SK-N-SH (cell line): Measurements from ENCODE around the gene NAV1.

Experiments used
- CHD2 ChIP-seq: fragments of 150-350 bp; IDR thresholded peaks from 2 replicates; pipeline ENCODE4 v1.6.1; 2018; ENCODE audit warnings: low read length; ENCODE audit not compliant: partially characterized antibody
- EP300 ChIP-seq, 2 experiments: IDR thresholded peaks; 2 replicates each; pipeline versions ENCODE4 v1.4.0 to v1.6.1; 2012; ENCODE audit warnings: borderline replicate concordance in 1 of 2, low read depth in 1 of 2, low read length in 1 of 2
- FOSL2 ChIP-seq: IDR thresholded peaks from 2 replicates; pipeline ENCODE4 v1.4.0; 2012; ENCODE audit warnings: low read depth, mild to moderate bottlenecking, moderate library complexity, borderline replicate concordance
- FOXM1 ChIP-seq: IDR thresholded peaks from 2 replicates; pipeline ENCODE4 v1.4.0; 2012; ENCODE audit warnings: low read depth, mild to moderate bottlenecking
- POLR2AphosphoS5 ChIP-seq: IDR thresholded peaks from 2 replicates; pipeline ENCODE4 v1.6.1; 2012; ENCODE audit warnings: low read depth, low read length
- YY1 ChIP-seq: IDR thresholded peaks from 2 replicates; pipeline ENCODE4 v1.4.0; 2012; ENCODE audit warnings: low read depth, mild to moderate bottlenecking
- TF ChIP-seq, protein P1 (sequence below): IDR thresholded peaks from 2 replicates; pipeline ENCODE4 v1.4.0; 2012; ENCODE audit warnings: low read depth, borderline replicate concordance
- TF ChIP-seq, protein P2 (sequence below): fragments of 200-600 bp; sonication (generic); IDR thresholded peaks from 2 replicates; pipeline ENCODE4 v1.6.1; 2017; ENCODE audit warnings: antibody characterized with exemption, mild to moderate bottlenecking, moderate library complexity
- TF ChIP-seq, protein P3 (sequence below): IDR thresholded peaks from 2 replicates; pipeline ENCODE4 v1.6.1; 2012; ENCODE audit warnings: mild to moderate bottlenecking, low read depth, low read length, moderate library complexity

DNA sequence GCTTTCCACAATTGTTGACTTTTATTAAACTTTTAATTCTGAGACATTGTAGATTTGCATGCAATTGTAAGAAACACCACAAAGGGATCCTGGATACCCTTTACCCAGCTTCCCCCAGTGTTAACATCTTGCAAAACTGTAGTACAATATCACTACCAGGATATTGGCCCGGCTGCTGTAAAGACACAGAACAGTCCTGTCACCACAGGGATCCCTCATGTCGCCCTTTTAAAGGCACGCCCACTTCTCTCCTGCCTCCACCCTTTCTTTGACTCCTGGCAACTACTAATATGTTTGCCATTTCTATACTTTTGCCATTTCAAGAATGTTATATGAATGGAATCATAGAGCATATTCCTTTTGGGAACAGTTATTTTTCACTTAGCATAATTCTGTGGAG lies 37.0 kb downstream of the NAV1 start:
- TF ChIP-seq, protein P1, sequence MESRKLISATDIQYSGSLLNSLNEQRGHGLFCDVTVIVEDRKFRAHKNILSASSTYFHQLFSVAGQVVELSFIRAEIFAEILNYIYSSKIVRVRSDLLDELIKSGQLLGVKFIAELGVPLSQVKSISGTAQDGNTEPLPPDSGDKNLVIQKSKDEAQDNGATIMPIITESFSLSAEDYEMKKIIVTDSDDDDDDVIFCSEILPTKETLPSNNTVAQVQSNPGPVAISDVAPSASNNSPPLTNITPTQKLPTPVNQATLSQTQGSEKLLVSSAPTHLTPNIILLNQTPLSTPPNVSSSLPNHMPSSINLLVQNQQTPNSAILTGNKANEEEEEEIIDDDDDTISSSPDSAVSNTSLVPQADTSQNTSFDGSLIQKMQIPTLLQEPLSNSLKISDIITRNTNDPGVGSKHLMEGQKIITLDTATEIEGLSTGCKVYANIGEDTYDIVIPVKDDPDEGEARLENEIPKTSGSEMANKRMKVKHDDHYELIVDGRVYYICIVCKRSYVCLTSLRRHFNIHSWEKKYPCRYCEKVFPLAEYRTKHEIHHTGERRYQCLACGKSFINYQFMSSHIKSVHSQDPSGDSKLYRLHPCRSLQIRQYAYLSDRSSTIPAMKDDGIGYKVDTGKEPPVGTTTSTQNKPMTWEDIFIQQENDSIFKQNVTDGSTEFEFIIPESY: no peak
- TF ChIP-seq, protein P2, sequence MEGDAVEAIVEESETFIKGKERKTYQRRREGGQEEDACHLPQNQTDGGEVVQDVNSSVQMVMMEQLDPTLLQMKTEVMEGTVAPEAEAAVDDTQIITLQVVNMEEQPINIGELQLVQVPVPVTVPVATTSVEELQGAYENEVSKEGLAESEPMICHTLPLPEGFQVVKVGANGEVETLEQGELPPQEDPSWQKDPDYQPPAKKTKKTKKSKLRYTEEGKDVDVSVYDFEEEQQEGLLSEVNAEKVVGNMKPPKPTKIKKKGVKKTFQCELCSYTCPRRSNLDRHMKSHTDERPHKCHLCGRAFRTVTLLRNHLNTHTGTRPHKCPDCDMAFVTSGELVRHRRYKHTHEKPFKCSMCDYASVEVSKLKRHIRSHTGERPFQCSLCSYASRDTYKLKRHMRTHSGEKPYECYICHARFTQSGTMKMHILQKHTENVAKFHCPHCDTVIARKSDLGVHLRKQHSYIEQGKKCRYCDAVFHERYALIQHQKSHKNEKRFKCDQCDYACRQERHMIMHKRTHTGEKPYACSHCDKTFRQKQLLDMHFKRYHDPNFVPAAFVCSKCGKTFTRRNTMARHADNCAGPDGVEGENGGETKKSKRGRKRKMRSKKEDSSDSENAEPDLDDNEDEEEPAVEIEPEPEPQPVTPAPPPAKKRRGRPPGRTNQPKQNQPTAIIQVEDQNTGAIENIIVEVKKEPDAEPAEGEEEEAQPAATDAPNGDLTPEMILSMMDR: no peak
- no peak for TF ChIP-seq POLR2AphosphoS5
- TF ChIP-seq, protein P3, sequence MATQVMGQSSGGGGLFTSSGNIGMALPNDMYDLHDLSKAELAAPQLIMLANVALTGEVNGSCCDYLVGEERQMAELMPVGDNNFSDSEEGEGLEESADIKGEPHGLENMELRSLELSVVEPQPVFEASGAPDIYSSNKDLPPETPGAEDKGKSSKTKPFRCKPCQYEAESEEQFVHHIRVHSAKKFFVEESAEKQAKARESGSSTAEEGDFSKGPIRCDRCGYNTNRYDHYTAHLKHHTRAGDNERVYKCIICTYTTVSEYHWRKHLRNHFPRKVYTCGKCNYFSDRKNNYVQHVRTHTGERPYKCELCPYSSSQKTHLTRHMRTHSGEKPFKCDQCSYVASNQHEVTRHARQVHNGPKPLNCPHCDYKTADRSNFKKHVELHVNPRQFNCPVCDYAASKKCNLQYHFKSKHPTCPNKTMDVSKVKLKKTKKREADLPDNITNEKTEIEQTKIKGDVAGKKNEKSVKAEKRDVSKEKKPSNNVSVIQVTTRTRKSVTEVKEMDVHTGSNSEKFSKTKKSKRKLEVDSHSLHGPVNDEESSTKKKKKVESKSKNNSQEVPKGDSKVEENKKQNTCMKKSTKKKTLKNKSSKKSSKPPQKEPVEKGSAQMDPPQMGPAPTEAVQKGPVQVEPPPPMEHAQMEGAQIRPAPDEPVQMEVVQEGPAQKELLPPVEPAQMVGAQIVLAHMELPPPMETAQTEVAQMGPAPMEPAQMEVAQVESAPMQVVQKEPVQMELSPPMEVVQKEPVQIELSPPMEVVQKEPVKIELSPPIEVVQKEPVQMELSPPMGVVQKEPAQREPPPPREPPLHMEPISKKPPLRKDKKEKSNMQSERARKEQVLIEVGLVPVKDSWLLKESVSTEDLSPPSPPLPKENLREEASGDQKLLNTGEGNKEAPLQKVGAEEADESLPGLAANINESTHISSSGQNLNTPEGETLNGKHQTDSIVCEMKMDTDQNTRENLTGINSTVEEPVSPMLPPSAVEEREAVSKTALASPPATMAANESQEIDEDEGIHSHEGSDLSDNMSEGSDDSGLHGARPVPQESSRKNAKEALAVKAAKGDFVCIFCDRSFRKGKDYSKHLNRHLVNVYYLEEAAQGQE: no peak
- TF ChIP-seq FOSL2: no peak
- no peak for TF ChIP-seq EP300 (IDR thresholded peaks at IDR 0.05; ENCODE audit: borderline replicate concordance in 1 of 2, low read depth in 1 of 2, low read length in 1 of 2)
- no peak for TF ChIP-seq YY1
- TF ChIP-seq FOXM1: no peak
- no peak for TF ChIP-seq CHD2
